Skeletal muscle satellite cell (primary cell): ENCODE results near the gene SURF4.

Experiments
- H3K27me3 ChIP-seq: 2 replicates; pipeline ENCODE4 v1.7.0; 2013; ENCODE audit warnings: low read length; ENCODE audit not compliant: control insufficient read depth, insufficient read depth
- H3K36me3 ChIP-seq: 2 replicates; pipeline ENCODE4 v1.7.0; 2013; ENCODE audit warnings: mild to moderate bottlenecking, control low read depth, low read length; ENCODE audit not compliant: insufficient read depth
- H3K4me1 ChIP-seq: 2 replicates; pipeline ENCODE4 v1.7.0; 2013; ENCODE audit warnings: low read length; ENCODE audit not compliant: control insufficient read depth, insufficient read depth
- H3K4me2 ChIP-seq: 2 replicates; pipeline ENCODE4 v1.7.0; 2013; ENCODE audit warnings: mild to moderate bottlenecking, low read length
- H3K4me3 ChIP-seq: 2 replicates; pipeline ENCODE4 v1.7.0; 2013; ENCODE audit warnings: low read length
- H3K9ac ChIP-seq: 2 replicates; pipeline ENCODE4 v1.7.0; 2013; ENCODE audit warnings: mild to moderate bottlenecking, low read depth, low read length, moderate library complexity
- H3K9me3 ChIP-seq: replicated peaks from 2 replicates; pipeline ENCODE4 v1.7.0; 2013; ENCODE audit warnings: mild to moderate bottlenecking, control low read depth, low read length

The SURF4 gene

DNA sequence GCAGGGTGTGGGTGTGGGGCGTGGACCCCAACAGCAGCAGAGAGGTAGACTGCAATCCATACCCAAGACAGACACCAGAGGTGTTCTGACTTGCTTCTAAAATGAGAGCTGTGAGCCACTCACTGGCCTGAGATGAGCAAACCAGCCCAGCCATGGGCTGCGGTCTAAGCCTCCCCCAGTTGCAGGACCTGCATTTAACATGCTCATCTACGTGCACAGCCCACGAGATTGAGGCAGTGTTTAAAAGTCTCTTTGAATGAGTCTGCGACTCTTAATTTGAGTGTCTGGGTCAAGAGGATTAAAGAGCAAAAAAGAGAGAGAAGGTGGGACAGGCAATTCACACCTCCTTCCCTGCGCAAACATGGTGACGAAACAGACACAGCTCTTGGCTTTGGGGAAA lies 5.9 kb downstream of the SURF4 start:
- Histone ChIP-seq H3K9me3 (no peaks in the 10 kb centered on the region), H3K4me1 (peaks cover 61% of the 10 kb centered on the region), H3K36me3 (peaks cover 73% of the 10 kb centered on the region), H3K4me2 (no peak overlapping the region), H3K27me3 (no peaks in the 10 kb centered on the region), H3K9ac (no peak overlapping the region), H3K4me3 (no peak overlapping the region)

DNA sequence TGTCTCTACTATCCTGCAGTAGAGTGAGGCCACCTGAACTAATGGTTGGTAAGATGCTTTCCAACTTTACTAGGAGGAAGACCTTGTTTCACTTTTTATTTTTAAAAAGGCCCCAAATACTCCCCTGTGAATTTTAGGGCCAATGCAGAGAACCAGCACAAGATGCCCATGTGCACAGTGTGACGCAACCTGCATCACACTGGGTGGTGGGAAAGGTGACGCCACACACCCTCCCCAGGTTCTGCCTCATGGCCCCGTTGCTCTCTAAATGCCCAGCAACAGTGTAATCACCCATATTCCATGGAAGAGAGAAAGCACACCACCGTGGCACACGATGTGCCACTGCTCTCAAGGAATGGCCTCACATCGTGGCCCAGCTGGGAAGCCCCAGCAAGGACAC lies 6.4 kb downstream of the SURF4 start:
- Histone ChIP-seq H3K9me3 (no peaks in the 10 kb centered on the region), H3K4me2 (peak overlapping the region; percentile 76), H3K27me3 (no peaks in the 10 kb centered on the region), H3K4me3 (no peak overlapping the region), H3K9ac (no peak overlapping the region), H3K36me3 (peaks cover 77% of the 10 kb centered on the region), H3K4me1 (peaks cover 61% of the 10 kb centered on the region)

DNA sequence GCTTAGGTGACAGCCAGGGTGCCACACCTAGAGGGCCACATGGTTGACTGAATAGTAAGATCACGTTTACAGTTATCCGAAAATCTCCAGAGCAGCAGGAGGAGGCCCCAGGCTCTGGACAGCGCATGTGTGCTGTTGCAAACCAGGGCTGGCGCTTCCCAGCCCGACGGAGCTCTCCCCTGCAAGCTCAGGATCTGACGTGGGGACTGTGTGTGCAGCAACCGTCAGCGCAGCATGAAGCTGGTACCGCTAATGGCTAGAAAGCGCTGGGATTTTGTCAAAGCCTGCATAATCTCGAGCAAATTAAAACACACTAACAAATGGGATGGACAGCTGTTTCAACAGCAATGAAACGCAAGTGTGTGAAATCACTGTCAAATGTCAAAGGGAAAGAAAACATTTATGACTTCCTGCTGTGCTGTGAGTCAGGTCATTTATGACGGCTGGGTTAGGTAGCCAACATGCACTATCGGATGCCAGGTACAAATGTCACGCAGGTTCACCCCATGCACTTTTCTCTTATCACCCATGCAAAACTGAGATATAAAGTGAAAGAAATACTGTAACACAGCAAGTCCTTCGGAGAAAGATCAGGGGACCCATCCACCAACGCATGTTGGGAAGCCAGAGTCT lies 7.5 kb downstream of the SURF4 start:
- H3K9ac ChIP-seq, result peak overlapping the region; percentile 49
- H3K4me3 ChIP-seq, result peak overlapping the region; percentile 40

DNA sequence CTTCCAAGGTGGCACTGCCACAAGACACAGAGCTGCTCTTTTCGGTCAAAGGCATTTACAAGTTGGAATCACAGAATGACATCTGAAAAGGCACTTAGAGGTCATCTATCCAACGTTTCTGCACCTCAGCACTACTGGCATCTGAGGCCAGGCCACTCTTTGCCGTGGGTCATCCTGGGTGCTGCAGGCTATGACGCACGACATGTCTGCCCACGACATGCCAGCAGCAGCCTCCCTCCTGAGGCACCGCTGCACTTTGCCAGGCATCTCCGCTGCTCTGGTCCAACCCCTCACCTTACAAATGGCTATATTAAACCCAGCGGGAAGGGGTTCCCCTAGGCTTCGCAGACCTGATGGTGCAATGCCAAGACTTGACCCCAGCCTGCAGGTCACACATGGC lies 8.1 kb downstream of the SURF4 start:
- peak overlapping the region; percentile 49 for H3K9ac ChIP-seq
- H3K4me2 ChIP-seq, result peak overlapping the region; percentile 76
- peaks cover 85% of the 10 kb centered on the region for H3K36me3 ChIP-seq
- peak overlapping the region; percentile 40 for H3K4me3 ChIP-seq
- no peaks in the 10 kb centered on the region for H3K9me3 ChIP-seq
- peaks cover 54% of the 10 kb centered on the region for H3K4me1 ChIP-seq
- no peaks in the 10 kb centered on the region for H3K27me3 ChIP-seq

More for the DNA sequence above, 7.5 kb downstream of the SURF4 start:
- Histone ChIP-seq H3K4me2 (peak overlapping the region; percentile 76), H3K27me3 (no peaks in the 10 kb centered on the region), H3K36me3 (peaks cover 85% of the 10 kb centered on the region), H3K9me3 (no peaks in the 10 kb centered on the region), H3K4me1 (peaks cover 54% of the 10 kb centered on the region)

DNA sequence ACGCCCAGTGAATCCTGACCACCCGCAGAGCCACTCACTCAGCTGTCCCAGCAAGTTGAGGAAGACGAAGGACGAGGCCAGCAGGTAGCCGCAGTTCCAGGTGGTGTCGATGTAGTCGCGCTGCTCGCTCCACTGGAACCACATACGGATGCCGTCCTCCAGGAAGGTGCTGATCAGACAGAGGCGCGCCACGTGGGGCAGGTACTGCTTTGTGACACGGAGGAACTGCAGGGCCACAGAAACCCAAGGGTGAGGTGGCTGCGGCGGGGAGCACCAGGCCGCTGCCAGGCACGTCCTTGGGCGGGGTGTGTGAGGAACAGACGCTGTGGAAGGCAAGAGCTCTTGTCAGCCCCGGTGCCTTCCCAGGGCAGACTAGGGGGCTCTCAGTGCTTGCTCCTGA lies 8.6 kb downstream of the SURF4 start:
- peaks cover 50% of the 10 kb centered on the region for H3K4me1 ChIP-seq
- H3K4me2 ChIP-seq, result peak overlapping the region; percentile 76
- H3K27me3 ChIP-seq, result no peaks in the 10 kb centered on the region
- H3K36me3 ChIP-seq, result peaks cover 85% of the 10 kb centered on the region
- no peak overlapping the region for H3K9ac ChIP-seq
- no peak overlapping the region for H3K4me3 ChIP-seq
- no peaks in the 10 kb centered on the region for H3K9me3 ChIP-seq

DNA sequence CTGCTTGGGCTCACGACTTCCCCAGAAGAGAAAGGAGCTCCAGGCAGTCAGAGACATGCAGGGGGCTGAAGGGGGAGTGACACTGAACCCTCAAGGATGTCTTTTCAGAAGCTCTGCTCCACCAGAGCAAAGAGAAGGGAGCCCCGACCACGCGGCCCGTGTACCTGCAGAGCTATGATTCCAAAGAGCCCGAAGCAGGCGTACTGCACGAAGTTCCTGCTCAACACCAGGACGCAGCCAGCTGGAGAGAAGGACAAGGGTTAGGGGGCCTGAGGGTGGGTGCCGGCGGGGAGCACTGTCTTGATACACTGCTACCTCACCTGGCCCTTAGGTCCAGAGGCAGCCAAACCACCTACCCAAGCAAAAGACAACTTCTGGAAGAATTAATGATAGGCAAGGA lies 9.4 kb downstream of the SURF4 start:
- peaks cover 85% of the 10 kb centered on the region for H3K36me3 ChIP-seq

DNA sequence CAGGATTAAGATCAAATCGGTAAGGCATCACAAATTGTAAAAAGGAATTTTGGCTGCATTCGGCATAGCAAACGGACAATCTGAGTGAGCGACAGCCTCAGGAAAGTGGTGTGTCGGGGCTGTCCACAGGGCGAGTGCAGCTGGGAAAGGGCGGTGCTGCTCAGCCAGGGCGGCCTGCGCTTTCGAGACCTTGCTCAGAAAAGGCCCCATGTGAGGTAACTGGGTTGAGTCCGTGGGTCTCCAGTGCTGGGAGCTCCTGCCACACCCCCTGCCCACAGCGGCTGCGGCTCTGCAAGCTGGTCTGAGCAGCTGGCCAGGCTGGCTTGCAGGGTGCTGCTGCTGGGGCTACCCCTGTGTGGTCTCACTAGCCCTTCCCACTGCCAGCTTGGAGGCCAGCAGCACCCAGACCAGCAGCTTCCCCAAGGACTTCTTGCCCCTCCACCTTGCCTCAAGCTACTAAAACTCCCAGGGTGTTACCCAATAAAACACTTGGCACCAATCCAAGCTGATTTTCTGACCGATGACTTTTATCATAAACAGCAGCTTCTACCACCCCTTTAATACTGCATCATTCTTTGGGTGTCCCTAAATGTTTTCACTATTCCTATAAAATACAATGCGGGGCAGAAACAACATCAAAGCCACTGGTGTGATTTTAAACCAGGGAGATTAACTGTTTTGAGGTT lies 13.4 kb downstream of the SURF4 start:
- Histone ChIP-seq H3K4me3 (no peak overlapping the region), H3K36me3 (peaks cover 82% of the 10 kb centered on the region), H3K27me3 (no peaks in the 10 kb centered on the region), H3K9ac (no peak overlapping the region), H3K4me1 (peaks cover 24% of the 10 kb centered on the region), H3K9me3 (no peaks in the 10 kb centered on the region), H3K4me2 (no peak overlapping the region)

More for the DNA sequence above, 9.4 kb downstream of the SURF4 start:
- Histone ChIP-seq H3K4me3 (no peak overlapping the region), H3K9ac (no peak overlapping the region), H3K9me3 (no peaks in the 10 kb centered on the region), H3K4me1 (peaks cover 42% of the 10 kb centered on the region), H3K4me2 (no peak overlapping the region), H3K27me3 (no peaks in the 10 kb centered on the region)

DNA sequence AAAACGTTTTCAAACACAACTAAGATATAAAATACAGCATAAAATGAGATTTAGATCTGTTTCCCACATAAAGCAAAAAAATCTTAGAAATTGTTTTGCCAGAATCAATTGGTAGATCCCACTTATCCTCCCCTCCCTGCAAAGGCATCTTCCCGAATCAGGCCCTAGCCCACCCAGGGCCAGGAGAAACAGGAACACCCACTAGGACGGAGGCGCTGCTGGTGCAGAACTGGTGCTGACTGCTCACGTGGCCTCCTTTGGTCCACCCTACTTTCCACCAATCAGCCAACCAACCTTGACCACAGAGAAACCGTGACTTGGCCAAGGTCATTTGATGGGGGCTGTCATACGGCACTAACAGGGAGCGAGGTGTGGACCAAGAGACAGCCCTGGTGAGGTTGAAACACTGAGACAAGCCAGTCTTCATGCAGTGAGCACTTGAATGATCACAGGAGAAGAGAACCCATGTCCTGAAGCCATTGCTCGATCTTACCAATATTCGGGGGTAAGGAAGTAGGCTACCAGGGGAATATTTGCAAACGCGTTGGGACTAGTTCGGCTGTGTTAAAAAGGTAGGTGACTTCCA lies 14.3 kb downstream of the SURF4 start:
- Histone ChIP-seq H3K4me2 (no peak overlapping the region), H3K9me3 (no peaks in the 10 kb centered on the region), H3K36me3 (peaks cover 74% of the 10 kb centered on the region), H3K27me3 (no peaks in the 10 kb centered on the region), H3K4me1 (peaks cover 26% of the 10 kb centered on the region), H3K9ac (no peak overlapping the region), H3K4me3 (no peak overlapping the region)

DNA sequence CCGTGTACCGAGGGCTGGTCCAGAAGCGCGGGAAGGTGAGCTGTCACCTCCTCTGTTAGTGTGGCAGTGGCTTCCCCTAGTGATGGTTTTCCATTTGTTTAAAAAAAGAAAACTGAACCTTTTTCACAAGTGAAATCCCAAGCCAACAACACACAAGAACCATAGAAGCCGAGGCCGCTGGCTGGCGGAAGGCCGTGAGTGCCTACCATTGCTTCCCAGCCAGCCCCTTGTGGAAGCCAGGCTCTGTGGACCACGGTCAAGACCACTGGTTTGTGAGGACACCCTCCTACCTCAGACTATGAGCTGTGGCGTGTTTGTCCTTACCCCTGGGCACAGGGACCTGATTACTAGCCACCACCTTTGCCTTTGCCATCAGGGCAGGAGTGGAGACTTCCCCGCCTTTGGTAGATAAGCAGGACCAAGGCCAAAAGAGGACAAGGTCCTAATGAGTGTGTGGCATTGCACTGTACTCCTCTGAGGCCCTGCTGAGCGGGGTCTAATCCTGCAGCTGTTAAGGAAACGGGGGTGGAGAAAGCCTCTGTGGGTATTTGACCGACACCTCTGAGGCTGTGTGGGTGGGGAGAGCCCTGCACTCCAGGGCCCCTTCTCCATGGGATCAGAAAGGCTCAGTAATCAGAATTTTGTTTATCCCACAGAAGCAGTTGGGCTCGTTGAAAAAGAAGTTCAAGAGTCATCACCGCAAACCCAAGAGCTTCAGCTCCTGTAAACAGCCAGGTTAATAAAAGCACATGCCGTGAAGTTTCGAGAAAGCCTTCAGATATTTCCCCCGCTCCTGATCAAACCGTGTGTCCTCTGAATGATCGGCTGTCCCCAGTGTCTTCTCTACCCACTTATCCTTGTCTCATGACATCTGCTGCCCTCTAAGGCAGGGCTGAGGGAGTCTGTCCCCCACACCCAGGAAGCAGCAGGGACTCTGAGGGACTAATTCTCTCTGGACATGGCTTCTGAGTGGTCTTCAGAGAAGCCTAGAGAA lies 15.2 kb downstream of the SURF4 start:
- no peaks in the 10 kb centered on the region for H3K9me3 ChIP-seq
- peaks cover 65% of the 10 kb centered on the region for H3K36me3 ChIP-seq
- H3K4me2 ChIP-seq, result peak overlapping the region; percentile 8
- peak overlapping the region; percentile 15 for H3K9ac ChIP-seq
- no peak overlapping the region for H3K4me3 ChIP-seq
- H3K27me3 ChIP-seq, result no peaks in the 10 kb centered on the region
- peaks cover 26% of the 10 kb centered on the region for H3K4me1 ChIP-seq

DNA sequence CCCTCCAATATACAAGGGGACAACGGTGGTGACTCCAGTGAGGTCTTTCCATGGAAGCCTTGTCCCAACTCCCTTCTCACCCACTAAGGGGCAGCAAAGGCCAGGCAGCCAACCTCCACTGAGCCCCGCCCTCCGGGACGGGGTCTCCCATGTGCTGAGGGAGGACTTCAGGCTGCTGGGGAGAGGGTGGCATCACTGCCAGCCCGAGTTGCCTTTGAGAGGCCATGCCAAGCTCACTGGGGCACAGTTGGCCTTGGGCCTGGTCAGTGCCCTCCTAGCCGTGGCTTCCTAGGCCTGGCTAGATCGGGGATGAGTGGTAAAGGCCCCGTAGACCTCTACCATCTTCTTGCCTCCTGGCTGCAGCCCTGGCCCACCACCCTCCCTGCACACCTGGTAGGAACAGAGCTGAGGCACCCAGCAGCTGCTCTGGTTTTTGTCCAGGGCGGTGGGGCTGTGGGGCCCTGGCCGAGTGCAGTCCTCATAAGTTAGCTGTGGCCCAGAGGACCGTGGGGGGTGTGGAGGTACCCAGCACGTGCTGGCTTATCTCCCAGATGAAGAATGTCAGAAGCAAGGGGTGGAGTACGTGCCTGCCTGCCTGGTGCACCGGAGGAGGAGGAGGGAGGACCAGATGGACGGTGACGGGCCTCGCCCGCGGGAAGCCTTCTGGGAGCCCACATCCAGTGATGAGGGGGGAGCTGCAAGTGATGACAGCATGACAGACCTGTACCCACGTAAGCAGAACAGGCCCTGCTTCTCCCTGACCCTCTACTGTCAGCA lies 16.3 kb downstream of the SURF4 start:
- H3K4me3 ChIP-seq, result no peak overlapping the region
- H3K9me3 ChIP-seq, result no peaks in the 10 kb centered on the region
- no peaks in the 10 kb centered on the region for H3K27me3 ChIP-seq
- peaks cover 54% of the 10 kb centered on the region for H3K36me3 ChIP-seq
- H3K9ac ChIP-seq, result no peak overlapping the region
- H3K4me2 ChIP-seq, result no peak overlapping the region
- H3K4me1 ChIP-seq, result peaks cover 35% of the 10 kb centered on the region
